Thymus (tissue), 11 donors: ENCODE results near the gene CELF2. TPM values are rescaled to one million over a fixed set of nuclear protein-coding genes. Genes with fewer than 3 reads are reported as not detected.

Source experiments
- DNase-seq, 9 donors: peaks; one replicate each; pipeline ENCODE4 v3.0.0-alpha.2; 2013; ENCODE audit warnings: low spot score in 9 of 9, low read depth in 6 of 9, missing footprints in 1 of 9
- H3K27ac ChIP-seq, 2 donors: one replicate each; pipeline ENCODE4 v1.5.1; 2013; ENCODE audit warnings: control low read depth in 1 of 2, low read depth in 1 of 2, low read length in 1 of 2, mild to moderate bottlenecking in 1 of 2, moderate library complexity in 1 of 2
- H3K27me3 ChIP-seq, 2 donors: one replicate each; pipeline ENCODE4 v1.5.1; 2013; ENCODE audit warnings: low read length in 1 of 2; ENCODE audit not compliant: control insufficient read depth in 2 of 2, insufficient read depth in 1 of 2
- H3K36me3 ChIP-seq, 2 donors: one replicate each; pipeline ENCODE4 v1.5.1; 2013; ENCODE audit warnings: low read length in 1 of 2, mild to moderate bottlenecking in 1 of 2, moderate library complexity in 1 of 2; ENCODE audit not compliant: control insufficient read depth in 2 of 2, insufficient read depth in 2 of 2
- H3K4me1 ChIP-seq, 2 donors: one replicate each; pipeline ENCODE4 v1.5.1; 2013; ENCODE audit warnings: low read length in 2 of 2; ENCODE audit not compliant: control insufficient read depth in 2 of 2, insufficient read depth in 2 of 2
- H3K4me3 ChIP-seq, 2 donors: one replicate each; pipeline ENCODE4 v1.5.1; 2013; ENCODE audit warnings: low read length in 2 of 2, control low read depth in 1 of 2, mild to moderate bottlenecking in 1 of 2
- H3K9me3 ChIP-seq, 2 donors: one replicate each; pipeline ENCODE4 v1.5.1; 2013; ENCODE audit warnings: low read length in 1 of 2, mild to moderate bottlenecking in 1 of 2; ENCODE audit not compliant: control insufficient read depth in 2 of 2, insufficient read depth in 1 of 2
- WGBS: extraction: QIAGEN DNeasy Blood & Tissue Kit; methylation state at CpG from one replicate; pipeline ENCODE4 v1.1.7; 2013; 5-methylcytosine and 5-hydroxymethylcytosine counted together
- polyA plus RNA-seq: library from polyadenylated mRNA; stranded (reverse); fragments of 200-250 nt; gene quantifications from one replicate; pipeline ENCODE4 v1.2.3, GENCODE V29; 2013
- total RNA-seq: library from RNA; stranded (reverse); fragments of 120-200 nt; gene quantifications from one replicate; pipeline ENCODE4 v1.2.4, GENCODE V29; 2013
- donor health status: healthy.

Gene CELF2
- total and polyA plus RNA-seq, 2 donors = 42.4 to 48.1 TPM

- peaks cover 0 to 12% of the 10 kb centered on the region in 2 donors for H3K4me1 ChIP-seq
- no peaks in the 10 kb centered on the region for H3K9me3 ChIP-seq
- H3K4me3 ChIP-seq = no peak overlapping the region
- no peak for DNase-seq
- no peaks in the 10 kb centered on the region for H3K27me3 ChIP-seq
- H3K27ac ChIP-seq = no peak overlapping the region
- peaks cover 82 to 90% of the 10 kb centered on the region in 2 donors for H3K36me3 ChIP-seq
- 95% methylated on average over 15 of the region's 15 CpGs for WGBS
These were observed 255.3 kb downstream of the CELF2 start for GRCh38 chr10:11272915-11273389.

GRCh38 chr10:11274452-11274851 lies 256.8 kb downstream of the CELF2 start:
- Histone ChIP-seq H3K9me3 (no peaks in the 10 kb centered on the region), H3K36me3 (peaks cover 86 to 96% of the 10 kb centered on the region in 2 donors), H3K4me3 (no peak overlapping the region), H3K27ac (no peak overlapping the region), H3K4me1 (peaks cover 0 to 12% of the 10 kb centered on the region in 2 donors), H3K27me3 (no peaks in the 10 kb centered on the region)
- WGBS = 95% methylated on average over 5 of the region's 5 CpGs
- no peak for DNase-seq

- Histone ChIP-seq H3K36me3 (peaks cover 86 to 96% of the 10 kb centered on the region in 2 donors), H3K4me1 (no peaks in the 10 kb centered on the region), H3K9me3 (no peaks in the 10 kb centered on the region), H3K27me3 (no peaks in the 10 kb centered on the region), H3K27ac (no peak overlapping the region), H3K4me3 (no peak overlapping the region)
- DNase-seq = no peak
- 98% methylated on average over 12 of the region's 12 CpGs for WGBS
These were observed 258.0 kb downstream of the CELF2 start for GRCh38 chr10:11275651-11276050.

GRCh38 chr10:11276449-11276990 lies 258.8 kb downstream of the CELF2 start:
- Histone ChIP-seq H3K36me3 (peaks cover 86 to 96% of the 10 kb centered on the region in 2 donors), H3K9me3 (no peaks in the 10 kb centered on the region), H3K4me1 (no peaks in the 10 kb centered on the region), H3K27me3 (no peaks in the 10 kb centered on the region), H3K4me3 (no peak overlapping the region), H3K27ac (no peak overlapping the region)
- 96% methylated on average over 10 of the region's 10 CpGs for WGBS
- no peak for DNase-seq

- H3K36me3 ChIP-seq = peaks cover 77 to 92% of the 10 kb centered on the region in 2 donors
- H3K9me3 ChIP-seq = no peaks in the 10 kb centered on the region
- H3K4me1 ChIP-seq = no peaks in the 10 kb centered on the region
- no peak for DNase-seq
- H3K27ac ChIP-seq = no peak overlapping the region
- no peaks in the 10 kb centered on the region for H3K27me3 ChIP-seq
- no peak overlapping the region for H3K4me3 ChIP-seq
- WGBS = 98% methylated on average over 7 of the region's 7 CpGs
These were observed 261.6 kb downstream of the CELF2 start for GRCh38 chr10:11279314-11279713.

- Histone ChIP-seq H3K4me1 (no peaks in the 10 kb centered on the region), H3K4me3 (no peak overlapping the region), H3K27me3 (no peaks in the 10 kb centered on the region), H3K36me3 (peaks cover 77 to 84% of the 10 kb centered on the region in 2 donors), H3K9me3 (no peaks in the 10 kb centered on the region), H3K27ac (no peak overlapping the region)
- no peak for DNase-seq
- WGBS = 98% methylated on average over 25 of the region's 25 CpGs
These were observed 262.7 kb downstream of the CELF2 start for GRCh38 chr10:11280187-11280932.

GRCh38 chr10:11282156-11282555 lies 264.5 kb downstream of the CELF2 start:
- no peaks in the 10 kb centered on the region for H3K9me3 ChIP-seq
- no peak overlapping the region for H3K4me3 ChIP-seq
- H3K27me3 ChIP-seq = no peaks in the 10 kb centered on the region
- H3K4me1 ChIP-seq = no peaks in the 10 kb centered on the region
- DNase-seq = no peak
- WGBS = 98% methylated on average over 9 of the region's 9 CpGs
- H3K27ac ChIP-seq = no peak overlapping the region
- peaks cover 74 to 83% of the 10 kb centered on the region in 2 donors for H3K36me3 ChIP-seq

GRCh38 chr10:11282661-11283060 lies 265.0 kb downstream of the CELF2 start:
- H3K27me3 ChIP-seq = no peaks in the 10 kb centered on the region
- H3K27ac ChIP-seq = no peak overlapping the region
- H3K9me3 ChIP-seq = no peaks in the 10 kb centered on the region
- peaks cover 76 to 83% of the 10 kb centered on the region in 2 donors for H3K36me3 ChIP-seq
- whole genome bisulfite sequencing = 99% methylated on average over 8 of the region's 8 CpGs
- H3K4me1 ChIP-seq = no peaks in the 10 kb centered on the region
- H3K4me3 ChIP-seq = no peak overlapping the region
- no peak for DNase-seq

GRCh38 chr10:11284291-11285085 lies 266.8 kb downstream of the CELF2 start:
- Histone ChIP-seq H3K27me3 (no peaks in the 10 kb centered on the region), H3K36me3 (peaks cover 83 to 84% of the 10 kb centered on the region in 2 donors), H3K4me3 (no peak overlapping the region), H3K9me3 (no peaks in the 10 kb centered on the region), H3K4me1 (peaks cover 0 to 5% of the 10 kb centered on the region in 2 donors), H3K27ac (no peak overlapping the region)
- DNase-seq = no peak
- WGBS = 97% methylated on average over 6 of the region's 7 CpGs
